H4 (cell line): ENCODE data around the gene CST11. TPM values are rescaled to one million over a fixed set of nuclear protein-coding genes. Genes with fewer than 3 reads are reported as not detected.

Source experiments
- DNase-seq: peaks from one replicate; pipeline ENCODE4 v3.0.0-alpha.2; 2015; ENCODE audit warnings: low spot score
- total RNA-seq: library from RNA; depleted of rRNA; stranded (reverse); fragments of >200 nt; shearing (Covaris generic); gene quantifications from 2 replicates; pipeline ENCODE4 v1.2.3, GENCODE V29; 2014; rRNA removed

The CST11 gene
- total RNA-seq, 1 experiment from 2014 or later = not detected

- peak; percentile 16 for DNase-seq
These were observed 32.4 kb downstream of the CST11 start for GRCh38 chr20:23419995-23420901.

DNA sequence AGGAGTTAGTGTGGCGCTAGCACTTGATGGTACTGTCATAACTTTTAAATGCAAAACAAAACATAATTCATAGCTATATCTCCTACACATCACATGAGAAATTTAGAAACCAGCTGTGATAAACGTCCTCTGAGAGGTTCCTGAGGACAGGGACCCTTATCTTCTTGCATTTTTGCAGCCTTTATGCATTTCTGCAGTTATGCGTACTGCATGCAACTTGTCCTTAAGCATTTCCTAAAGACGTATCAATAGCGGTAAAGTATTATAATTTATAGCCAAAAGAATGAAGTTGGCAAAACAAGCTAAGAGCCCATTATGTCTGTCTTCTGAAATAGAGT is 33.0 kb downstream of the CST11 start:
- no peak for DNase-seq

GRCh38 chr20:23417861-23418260 is 34.8 kb downstream of the CST11 start:
- no peak for DNase-seq

DNA sequence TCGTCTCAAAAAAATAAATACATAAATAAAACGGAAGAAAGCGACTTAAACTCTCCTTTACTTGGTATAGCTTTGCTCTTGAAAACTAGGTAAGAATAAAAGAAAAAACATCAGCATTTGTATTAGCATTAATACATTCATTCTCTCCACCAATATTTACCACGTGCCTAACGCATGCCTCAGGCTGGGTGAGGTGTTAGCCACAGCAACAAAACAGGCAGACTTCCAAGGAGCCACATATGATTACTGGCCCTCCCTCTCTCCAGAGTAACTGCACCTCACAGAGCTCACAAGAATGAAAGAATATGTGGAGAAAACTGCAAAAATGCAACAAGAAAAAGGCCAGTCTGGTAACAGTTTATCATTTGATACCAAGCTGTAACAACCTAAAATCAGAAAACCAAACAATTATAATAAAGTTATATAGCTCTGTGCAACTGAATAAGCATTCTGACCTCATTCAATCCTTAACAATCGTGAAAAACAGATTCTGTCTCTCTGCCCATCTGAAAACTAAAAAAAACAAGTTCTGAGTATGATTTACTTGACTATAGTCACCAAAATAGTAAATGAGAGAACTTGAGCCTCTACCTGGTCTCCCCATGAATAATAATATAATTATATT is 36.6 kb downstream of the CST11 start:
- no peak for DNase-seq

DNA sequence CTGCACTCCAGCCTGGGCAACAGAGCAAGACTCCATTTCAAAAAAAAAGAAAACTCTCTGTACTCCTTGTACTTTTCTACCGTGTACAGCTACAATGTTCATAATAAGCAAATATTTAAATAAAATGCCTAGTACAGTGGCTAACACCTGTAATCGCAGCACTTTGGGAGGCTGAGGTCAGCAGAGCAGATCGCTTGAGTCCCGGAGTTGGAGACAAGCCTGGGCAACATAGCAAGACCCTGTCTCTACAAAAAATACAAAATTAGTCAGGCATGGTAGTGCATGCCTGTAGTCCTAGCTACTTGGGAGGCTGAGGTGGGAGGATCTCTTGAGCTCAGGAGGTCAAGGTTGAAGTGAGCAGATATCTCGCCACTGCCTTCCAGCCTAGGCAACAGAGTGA is 37.1 kb downstream of the CST11 start:
- no peak for DNase-seq

GRCh38 chr20:23414526-23415188 is 38.0 kb downstream of the CST11 start:
- DNase-seq = no peak

- DNase-seq = no peak
These were observed 38.7 kb downstream of the CST11 start for GRCh38 chr20:23413862-23414422.

DNA sequence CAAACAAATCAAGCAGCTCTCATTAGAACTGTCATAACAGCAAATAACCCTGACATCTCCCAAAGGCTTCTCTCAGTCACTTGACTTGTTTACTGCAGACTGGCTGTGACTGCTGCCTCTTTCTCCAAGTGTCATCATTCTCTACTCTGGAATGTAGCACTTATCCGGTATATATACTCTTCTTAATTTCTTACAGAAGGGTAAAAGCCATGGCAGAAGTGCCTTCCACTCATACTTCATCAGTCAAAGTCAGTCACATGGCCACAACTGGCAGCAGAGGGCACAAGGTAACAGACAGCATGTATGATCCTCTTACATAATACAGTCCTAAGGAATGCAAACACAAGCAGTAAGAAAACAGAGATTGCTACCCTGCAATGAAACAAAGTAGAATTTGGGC is 40.6 kb downstream of the CST11 start:
- DNase-seq = no peak

DNA sequence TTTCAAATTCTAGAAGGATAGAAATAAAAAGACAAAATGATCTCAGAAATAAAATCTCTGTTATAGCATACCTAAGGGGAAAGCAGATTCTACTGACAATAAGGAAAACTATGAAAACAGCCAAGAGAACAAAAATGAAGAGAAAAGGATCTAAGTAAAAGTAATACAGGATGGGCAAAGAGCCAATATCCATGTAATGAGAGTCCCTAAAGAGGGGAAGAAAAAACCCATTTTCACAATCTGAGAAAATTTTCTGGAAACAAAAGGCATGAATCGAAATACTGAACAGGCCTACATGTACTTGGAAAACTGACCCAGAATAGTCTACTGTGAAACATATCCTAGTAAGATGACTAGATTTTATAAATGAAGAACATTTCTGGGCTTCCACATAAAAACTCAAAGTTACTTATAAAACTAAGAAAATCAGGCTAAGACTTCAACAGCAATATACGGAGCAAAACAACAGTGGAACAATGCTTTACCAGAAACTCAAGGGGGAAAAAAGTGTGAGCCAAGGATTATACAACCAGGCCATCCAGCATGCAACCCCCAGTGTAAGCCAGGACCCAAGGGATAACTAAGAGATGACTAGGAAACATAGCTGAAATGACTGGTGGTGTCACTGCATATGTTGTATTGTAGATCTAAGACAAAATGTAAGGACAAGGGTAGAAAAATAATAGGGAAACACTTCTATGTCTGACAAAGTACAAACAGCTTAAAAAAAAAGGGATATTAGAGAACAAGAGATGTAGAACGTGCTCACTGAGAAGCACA is 41.6 kb downstream of the CST11 start:
- DNase-seq = no peak

GRCh38 chr20:23409800-23410199 is 42.9 kb downstream of the CST11 start:
- DNase-seq = no peak

- DNase-seq = no peak
These were observed 43.7 kb downstream of the CST11 start for GRCh38 chr20:23408957-23409356.

DNA sequence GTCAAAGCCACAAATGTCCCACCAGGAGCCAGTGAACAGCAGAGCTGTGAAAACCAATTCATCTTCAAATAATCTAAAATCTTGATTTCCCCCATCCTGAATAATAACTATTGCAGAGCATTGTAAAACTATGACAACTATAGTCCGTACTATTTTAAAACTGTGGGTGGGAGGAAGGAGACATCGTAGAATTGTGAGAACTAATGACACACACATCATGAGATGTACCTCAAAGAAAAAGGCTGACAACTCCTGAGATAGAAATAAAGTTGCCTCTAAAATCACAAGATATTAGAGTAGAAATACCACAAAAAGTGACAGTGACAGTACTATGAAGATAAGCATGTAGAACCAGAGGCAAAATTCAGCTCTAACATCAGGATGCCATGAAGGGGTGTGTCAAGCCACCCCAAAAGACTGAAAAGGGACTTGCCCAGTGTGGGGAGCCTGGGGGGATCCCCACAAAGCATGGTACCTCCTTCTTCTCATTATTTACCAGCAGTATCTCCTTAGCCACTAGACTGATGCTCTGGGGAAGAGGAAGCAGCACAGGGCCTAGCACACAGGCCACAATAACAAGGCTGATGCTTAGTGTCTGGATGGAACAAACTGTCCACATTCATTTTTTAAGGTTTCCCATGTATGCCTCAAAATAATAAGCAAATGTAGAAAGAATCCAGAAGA is 44.8 kb downstream of the CST11 start:
- DNase-seq = no peak

GRCh38 chr20:23406880-23407279 is 45.8 kb downstream of the CST11 start:
- DNase-seq = no peak

DNA sequence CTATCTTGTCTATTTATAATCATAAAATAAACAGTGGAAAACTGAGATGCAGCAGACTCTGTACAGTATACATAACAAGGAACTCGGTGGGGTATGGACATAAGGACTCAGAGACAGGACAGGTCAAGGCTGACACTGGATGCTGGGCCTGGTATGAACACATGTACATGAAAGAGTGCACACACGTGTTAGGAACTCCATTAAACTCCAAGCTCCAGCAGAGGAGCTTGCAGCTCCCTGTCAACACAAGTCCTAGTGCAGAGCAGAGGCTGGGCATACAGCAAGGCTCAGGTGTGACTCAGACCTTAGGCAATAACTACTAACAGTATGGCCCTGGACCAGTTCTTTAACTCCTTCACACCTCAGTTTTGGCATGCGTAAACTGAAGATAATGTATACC is 48.5 kb downstream of the CST11 start:
- peak; percentile 6 for DNase-seq

DNA sequence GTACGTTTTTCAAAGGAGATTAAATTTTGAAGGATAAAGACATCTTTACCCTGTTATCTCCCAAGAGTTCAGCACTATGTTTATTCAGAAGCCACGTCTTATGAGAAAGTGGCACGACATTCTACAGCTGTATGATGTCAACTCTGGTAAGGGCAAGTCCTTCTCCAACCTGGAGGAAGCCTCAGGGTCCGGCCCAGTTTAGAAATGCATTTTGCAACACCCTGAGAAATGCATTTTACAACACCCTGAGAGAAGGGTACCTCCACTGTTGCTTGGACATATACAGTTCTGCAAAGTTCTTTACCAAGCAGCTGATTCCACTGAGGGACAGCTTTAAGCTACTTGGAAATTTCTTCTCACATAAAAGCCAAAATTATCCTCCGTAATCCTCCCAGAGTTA is 48.9 kb downstream of the CST11 start:
- DNase-seq = no peak

GRCh38 chr20:23401051-23401450 is 51.6 kb downstream of the CST11 start:
- DNase-seq = no peak

Other genes with a start within 250 kb of the CST11 start
- gene NXT1, start 102.1 kb downstream of the CST11 start, total RNA-seq = 62.8 and 66.8 TPM in 2 replicates
- 13.4 and 14.2 TPM in 2 replicates for gene GZF1, start 90.7 kb downstream of the CST11 start, total RNA-seq
- gene NAPB, start 31.4 kb downstream of the CST11 start, total RNA-seq = 3.1 and 3.6 TPM in 2 replicates
- not detected in 2 replicates for gene CSTL1, start 13.2 kb downstream of the CST11 start, total RNA-seq
- not detected in 2 replicates for gene CST8, start 38.2 kb upstream of the CST11 start, total RNA-seq
- gene CST9L, start 115.6 kb upstream of the CST11 start, total RNA-seq = not detected in 2 replicates
- not detected in 2 replicates for gene CST9, start 153.0 kb upstream of the CST11 start, total RNA-seq
- gene CST3, start 185.1 kb upstream of the CST11 start, total RNA-seq = 131 and 132 TPM in 2 replicates
- gene CST4, start 236.2 kb upstream of the CST11 start, total RNA-seq = not detected in 2 replicates